GM21423 (cell line): Measurements from ENCODE around the gene SPATA6L.

Experiments used
- ATAC-seq: cut with Tn5 transposase; IDR thresholded peaks from one replicate; pipeline ENCODE4 v1.9.1; 2021; ENCODE audit warnings: mild to moderate bottlenecking, moderate library complexity; ENCODE audit not compliant: unreplicated experiment

Gene SPATA6L

DNA sequence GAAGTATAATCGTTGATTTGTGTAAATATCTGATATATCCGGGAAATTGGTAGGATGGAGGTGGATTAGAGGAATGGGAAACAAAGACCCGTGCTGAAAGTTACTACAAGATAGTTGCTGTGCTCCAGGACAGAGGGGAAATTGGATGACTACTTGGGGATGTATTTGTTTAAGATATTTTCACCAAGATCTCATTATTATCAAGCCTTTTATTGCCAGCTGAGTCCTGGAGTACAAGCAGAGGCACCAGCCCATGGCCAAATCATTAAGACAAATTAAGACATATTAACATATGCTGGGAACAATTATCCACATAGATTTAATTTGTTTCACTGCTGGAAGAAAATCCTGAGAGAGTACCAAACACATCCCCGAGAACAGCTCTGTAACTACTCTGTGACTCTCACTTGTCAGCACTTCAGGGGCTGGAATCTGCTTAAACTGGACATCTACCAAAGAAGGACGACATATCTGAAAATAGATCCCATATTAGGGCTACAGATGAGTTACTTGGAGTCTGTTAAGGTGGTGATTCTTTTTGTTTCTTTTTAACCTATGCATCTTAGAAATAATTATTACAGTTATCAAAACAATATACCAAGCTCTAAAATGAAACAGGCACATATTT, 107.8 kb downstream of the SPATA6L start:
- no peak for ATAC-seq

DNA sequence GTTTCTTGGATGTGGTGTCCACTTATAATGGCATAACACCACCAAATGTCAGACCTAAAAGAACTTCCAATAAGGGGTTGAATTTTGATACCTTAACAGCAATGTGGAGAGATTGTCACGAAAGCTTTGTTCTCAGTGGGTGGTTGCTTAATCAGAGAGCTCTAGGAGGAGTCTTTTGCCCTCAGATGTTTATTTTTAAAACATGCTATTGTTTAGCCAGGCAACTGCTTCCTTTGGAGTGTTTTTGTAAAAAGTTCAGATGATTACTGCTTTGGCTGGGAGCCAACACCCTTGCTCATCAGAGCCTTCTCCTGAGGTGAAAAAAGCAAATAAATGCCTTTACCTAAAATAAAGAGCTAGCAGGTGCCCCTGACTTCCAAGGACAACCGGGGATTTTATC, 111.0 kb downstream of the SPATA6L start:
- ATAC-seq, result no peak

DNA sequence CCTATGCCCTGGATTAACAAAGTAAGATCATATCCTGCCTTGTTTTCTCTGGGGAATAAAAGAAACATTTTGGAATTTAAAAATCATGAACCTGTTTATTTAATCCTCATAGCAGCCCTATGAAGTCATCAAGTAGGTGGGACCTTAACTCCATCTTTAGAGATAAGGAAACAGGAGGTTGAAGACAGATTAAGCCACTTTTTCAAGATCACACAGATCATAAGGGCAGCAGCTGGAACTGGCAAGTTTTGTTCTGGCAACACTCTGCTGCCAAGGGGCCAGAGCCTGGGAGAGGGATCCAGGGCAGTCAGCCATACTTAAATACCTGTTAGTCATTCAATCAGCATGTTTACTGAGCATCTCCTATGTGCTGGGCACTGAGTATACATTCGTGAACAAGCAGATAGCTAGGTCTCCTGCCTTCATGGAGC, 112.3 kb downstream of the SPATA6L start:
- no peak for ATAC-seq

DNA sequence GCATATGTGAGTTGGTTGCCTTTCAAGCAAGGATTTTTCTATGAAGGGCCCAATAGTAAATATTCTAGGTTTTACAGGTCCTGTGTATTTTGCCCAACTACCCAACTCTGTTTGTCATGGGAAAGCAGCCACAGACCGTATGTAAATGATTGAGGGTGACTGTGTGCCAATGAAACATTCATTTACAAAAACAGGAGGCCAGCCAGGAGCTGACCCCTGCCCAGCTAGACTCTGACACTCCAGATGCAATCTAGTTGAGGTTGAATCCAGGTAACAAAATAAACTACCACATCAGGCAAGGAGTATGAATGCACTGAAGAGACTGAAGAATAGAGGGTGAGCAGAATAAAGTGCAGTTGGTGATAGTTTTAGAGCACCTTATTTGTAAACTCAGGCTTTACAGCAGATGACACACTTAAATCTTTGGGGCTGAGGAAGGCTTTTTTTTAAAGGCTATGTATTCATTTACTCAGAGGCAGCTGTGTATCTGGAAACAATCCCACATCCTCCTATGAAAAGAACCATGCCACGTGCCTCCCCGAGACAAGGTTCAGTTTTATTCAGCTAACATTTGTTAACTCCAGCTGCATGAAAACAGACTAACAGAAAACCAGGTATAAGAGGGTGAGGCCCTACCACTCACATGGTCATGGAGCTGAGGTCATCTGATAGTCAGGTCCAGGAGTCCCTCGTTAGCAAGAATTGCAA, 115.3 kb downstream of the SPATA6L start:
- no peak for ATAC-seq

DNA sequence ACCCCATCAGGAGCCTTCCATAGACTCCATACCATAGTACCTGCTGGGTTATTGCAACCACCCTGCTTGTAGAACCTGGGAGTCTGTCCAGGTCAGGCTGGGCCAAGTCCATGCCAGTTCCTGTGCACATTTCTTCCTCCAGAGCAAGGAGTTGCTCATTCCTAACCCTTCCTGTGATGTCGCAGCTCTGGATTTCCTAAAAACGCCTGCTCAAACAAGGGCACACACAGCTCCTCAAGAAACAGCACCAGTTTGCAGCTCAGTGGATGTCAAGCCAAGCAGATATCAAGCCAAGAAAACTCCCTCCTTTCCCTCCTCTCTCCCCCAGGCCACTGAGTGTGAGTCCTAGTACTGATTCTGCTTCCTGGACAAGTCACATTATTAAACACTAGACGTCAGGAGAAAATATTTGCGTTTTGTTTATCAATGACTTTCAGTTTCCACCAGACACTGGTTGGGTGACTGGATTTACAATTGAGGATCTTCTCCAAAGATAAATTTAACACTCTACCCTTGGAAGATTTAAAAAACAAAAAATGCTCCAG, 116.5 kb downstream of the SPATA6L start:
- no peak for ATAC-seq

DNA sequence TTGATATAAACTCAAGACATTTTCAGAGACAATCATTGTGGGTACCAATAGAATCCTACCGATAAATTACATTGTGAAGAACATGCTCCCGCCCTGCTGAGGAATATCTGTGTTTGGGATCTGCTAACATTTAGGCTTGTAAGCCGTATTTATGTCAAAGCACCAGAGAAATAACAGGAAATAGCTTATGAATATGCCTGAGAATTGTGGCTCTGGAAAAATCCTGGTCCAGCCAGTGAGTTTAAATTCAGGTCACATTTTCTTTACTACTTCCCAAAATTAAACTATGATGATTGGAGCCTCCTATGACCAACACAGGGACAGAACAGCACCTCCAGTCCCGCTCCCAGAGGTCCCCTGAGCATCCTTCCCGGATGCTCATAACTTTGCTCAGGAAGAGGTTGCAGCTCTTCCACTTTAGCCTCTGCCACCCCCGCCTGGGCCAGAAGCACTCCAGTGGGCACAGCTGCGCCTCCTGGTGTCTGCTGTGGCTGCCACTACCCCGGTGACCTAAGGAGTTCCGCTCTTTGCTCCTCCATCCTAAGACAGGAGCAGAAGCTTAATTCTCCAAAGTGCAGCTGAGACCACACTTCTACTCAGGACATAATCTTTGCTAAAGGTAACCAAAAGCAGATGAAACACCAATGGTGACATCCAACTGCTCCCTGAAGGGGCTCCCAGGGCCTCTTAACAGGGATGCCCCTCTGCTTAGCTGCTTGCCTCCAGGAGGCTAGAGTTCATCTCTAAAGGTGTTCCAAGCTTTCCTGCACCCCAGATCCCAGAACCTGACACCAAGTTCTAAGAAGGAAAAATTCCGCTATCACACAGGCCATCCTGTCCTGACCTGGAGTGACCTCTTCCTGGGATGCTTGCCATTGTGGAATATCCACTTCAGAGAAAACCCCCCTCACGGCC, 117.2 kb downstream of the SPATA6L start:
- ATAC-seq, result no peak
